Dermis microvascular lymphatic vessel endothelial cell (primary cell): Measurements from ENCODE around the gene WIPF1. TPM values are rescaled to one million over a fixed set of nuclear protein-coding genes. Genes with fewer than 3 reads are reported as not detected.

Experiments used
- DNase-seq, 2 donors: peaks; one replicate each; pipeline versions ENCODE4 v3.0.0 to v3.0.0-alpha.2; 2010; ENCODE audit warnings: low read depth in 2 of 2
- total RNA-seq: library from RNA; depleted of rRNA; stranded (reverse); fragments of >200 nt; gene quantifications from 2 replicates; pipeline ENCODE4 v1.2.1, GENCODE V29; 2014

The WIPF1 gene
- total RNA-seq, 1 donor from 2014 or later = 7.8 TPM

GRCh38 chr2:174544802-174545201 is 52.8 kb downstream of the WIPF1 start:
- DNase-seq = no peak

- DNase-seq = peak in 1 of 2 donors; percentile 27
These were observed 53.4 kb downstream of the WIPF1 start for GRCh38 chr2:174544156-174544555.

- DNase-seq = no peak
These were observed 56.7 kb downstream of the WIPF1 start for GRCh38 chr2:174540893-174541292.

GRCh38 chr2:174535757-174536703 is 61.6 kb downstream of the WIPF1 start:
- DNase-seq = no peak

GRCh38 chr2:174535083-174535482 is 62.5 kb downstream of the WIPF1 start:
- no peak for DNase-seq

- no peak for DNase-seq
These were observed 67.7 kb downstream of the WIPF1 start for GRCh38 chr2:174529916-174530315.

GRCh38 chr2:174527959-174528358 is 69.6 kb downstream of the WIPF1 start:
- DNase-seq = no peak

- DNase-seq = no peak
These were observed 70.4 kb downstream of the WIPF1 start for GRCh38 chr2:174527101-174527721.

GRCh38 chr2:174524527-174524926 is 73.1 kb downstream of the WIPF1 start:
- DNase-seq = no peak

GRCh38 chr2:174522553-174522952 is 75.1 kb downstream of the WIPF1 start:
- peak in 1 of 2 donors; percentile 3 for DNase-seq

- DNase-seq = no peak
These were observed 79.2 kb downstream of the WIPF1 start for GRCh38 chr2:174518395-174518794.

GRCh38 chr2:174516501-174517378 is 80.9 kb downstream of the WIPF1 start:
- DNase-seq = no peak

GRCh38 chr2:174512345-174512744 is 85.3 kb downstream of the WIPF1 start:
- no peak for DNase-seq

- DNase-seq = no peak
These were observed 85.9 kb downstream of the WIPF1 start for GRCh38 chr2:174511580-174512260.

- DNase-seq = peak in 1 of 2 donors; percentile 12
These were observed 86.9 kb downstream of the WIPF1 start for GRCh38 chr2:174510583-174511189.

Other genes starting within 250 kb of the WIPF1 start
- gene SCRN3, start 202.1 kb downstream of the WIPF1 start, total RNA-seq = 13.2 and 14.2 TPM in 2 replicates
- gene GPR155, start 110.8 kb downstream of the WIPF1 start, total RNA-seq = 0.77 and 1.4 TPM in 2 replicates
- gene CHRNA1, start 166.7 kb upstream of the WIPF1 start, total RNA-seq = 0.63 and 0.90 TPM in 2 replicates